ENCODE data around the gene TMC4.
A peak's percentile ranks its signal among the peaks of the same experiment; 100 is the strongest.

The TMC4 gene

GRCh38 chr19:54152878-54153524, 20.0 kb downstream of the TMC4 start:
- DNase-seq, result no peak

- DNase-seq, result no peak
Observed at GRCh38 chr19:54152267-54152666, 20.7 kb downstream of the TMC4 start.

GRCh38 chr19:54151362-54152035, 21.5 kb downstream of the TMC4 start:
- no peak for DNase-seq

GRCh38 chr19:54149021-54149812, 23.7 kb downstream of the TMC4 start:
- no peak for DNase-seq

GRCh38 chr19:54148158-54148557, 24.8 kb downstream of the TMC4 start:
- no peak for DNase-seq

- DNase-seq, result no peak
Observed at GRCh38 chr19:54147676-54148075, 25.3 kb downstream of the TMC4 start.

GRCh38 chr19:54145541-54146158, 27.3 kb downstream of the TMC4 start:
- no peak for DNase-seq

- no peak for DNase-seq
Observed at GRCh38 chr19:54142166-54142780, 30.7 kb downstream of the TMC4 start.

GRCh38 chr19:54141356-54141755, 31.6 kb downstream of the TMC4 start:
- DNase-seq, result no peak

- DNase-seq, result peak; percentile 16
Observed at GRCh38 chr19:54138489-54139256, 34.3 kb downstream of the TMC4 start.

GRCh38 chr19:54137699-54138488, 35.1 kb downstream of the TMC4 start, which contains the start of gene CNOT3:
TSS of gene CNOT3 (plus strand) at chr19:54137762. CDS start at chr19:54142979, 5,217 bp downstream.
- peak; percentile 46 for DNase-seq

- DNase-seq, result peak; percentile 100
Observed at GRCh38 chr19:54136864-54137698, 35.9 kb downstream of the TMC4 start.

- DNase-seq, result no peak
Observed at GRCh38 chr19:54136086-54136863, 36.7 kb downstream of the TMC4 start.

GRCh38 chr19:54133957-54134590, 38.9 kb downstream of the TMC4 start:
- no peak for DNase-seq

GRCh38 chr19:54133312-54133956, 39.5 kb downstream of the TMC4 start:
- no peak for DNase-seq

- no peak for DNase-seq
Observed at GRCh38 chr19:54129617-54129996, 43.4 kb downstream of the TMC4 start.

GRCh38 chr19:54128796-54129616, 44.0 kb downstream of the TMC4 start:
- DNase-seq, result no peak

GRCh38 chr19:54128441-54128725, 44.6 kb downstream of the TMC4 start:
- no peak for DNase-seq
